GM18867 (cell line): ENCODE results near the gene ULK4.

ENCODE experiments used
- ATAC-seq: cut with Tn5 transposase; IDR thresholded peaks from one replicate; pipeline ENCODE4 v1.9.1; 2021; ENCODE audit warnings: mild to moderate bottlenecking, moderate library complexity; ENCODE audit not compliant: unreplicated experiment

ULK4 gene

DNA sequence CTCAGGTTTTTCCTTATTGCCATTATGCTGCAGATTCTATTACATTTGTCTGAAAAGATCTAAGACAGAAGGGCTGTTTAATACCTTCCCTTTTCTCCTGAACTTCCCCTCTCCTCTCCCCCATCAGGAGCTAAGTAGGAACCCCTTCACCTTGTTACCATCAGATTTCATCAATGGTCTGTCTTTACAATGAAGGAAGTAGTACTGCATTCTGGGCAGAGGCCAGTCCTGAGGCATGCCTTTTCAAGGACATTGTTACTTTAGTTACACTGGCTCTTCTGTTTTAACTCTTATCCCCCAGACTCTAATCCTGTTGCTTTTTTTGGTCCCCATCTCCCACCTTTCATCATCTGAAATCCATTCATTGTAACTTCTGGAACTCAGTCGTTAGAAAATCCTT is 754.5 kb downstream of the ULK4 start:
- no peak for ATAC-seq

DNA sequence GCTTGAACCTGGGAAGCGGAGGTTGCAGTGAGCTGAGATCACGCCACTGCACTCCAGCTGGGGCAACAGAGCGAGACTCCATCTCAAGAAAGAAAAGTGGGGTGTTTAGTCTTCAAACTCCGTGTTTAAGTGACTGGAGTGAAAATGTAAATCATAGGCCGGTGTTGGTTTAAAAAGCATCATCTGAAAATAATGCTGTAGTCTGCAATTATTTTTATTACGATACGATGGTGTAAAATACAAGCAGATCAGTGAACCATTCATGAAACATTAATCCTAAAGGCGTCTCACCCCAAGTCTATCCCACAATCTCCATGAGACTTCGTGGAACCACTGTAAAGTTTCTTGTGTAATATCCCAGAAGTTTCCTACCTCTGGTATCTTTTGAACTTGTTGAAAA is 756.3 kb downstream of the ULK4 start:
- no peak for ATAC-seq

DNA sequence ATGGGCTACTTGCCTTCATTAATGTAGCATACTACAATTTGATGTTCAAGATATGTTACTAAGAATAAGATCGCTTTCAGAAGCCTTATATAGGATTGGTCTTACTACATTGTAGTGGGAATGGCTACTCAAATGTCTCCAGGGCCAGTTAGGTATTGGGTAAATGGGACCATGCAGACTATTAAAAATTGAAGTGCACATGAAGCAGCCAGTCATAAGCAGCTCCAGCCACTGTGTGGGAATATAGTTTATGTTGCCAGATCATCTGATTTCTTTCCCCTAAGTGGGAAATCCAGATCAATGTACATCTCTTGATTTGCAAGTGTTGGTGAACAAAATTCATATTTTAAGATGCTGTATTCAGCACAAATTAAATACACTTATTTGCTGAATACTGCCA is 757.5 kb downstream of the ULK4 start:
- no peak for ATAC-seq

DNA sequence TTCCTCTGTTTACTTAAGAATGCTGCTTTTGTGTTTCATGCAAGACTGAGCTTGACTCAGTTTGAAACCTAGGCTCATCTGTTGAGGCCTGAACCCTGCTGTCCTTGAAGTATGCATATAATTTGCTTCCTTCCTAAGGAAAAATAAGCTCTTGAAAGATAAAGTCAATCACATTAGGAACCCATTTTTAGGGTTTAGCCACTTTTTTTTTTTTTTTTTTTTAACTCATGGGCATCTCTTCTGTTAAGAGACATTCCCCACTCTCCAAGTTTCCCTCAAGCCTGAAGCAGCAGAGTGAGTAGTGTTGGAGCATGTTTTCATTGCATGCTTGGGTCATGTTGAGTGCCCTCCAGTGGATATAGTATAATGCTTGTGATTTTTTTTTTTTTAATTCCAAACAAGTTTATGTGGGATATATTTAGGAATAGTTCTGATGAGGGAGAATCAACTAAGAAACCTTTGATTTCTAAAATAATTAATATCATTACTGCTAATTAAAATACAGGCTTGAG is 759.0 kb downstream of the ULK4 start:
- ATAC-seq = no peak

DNA sequence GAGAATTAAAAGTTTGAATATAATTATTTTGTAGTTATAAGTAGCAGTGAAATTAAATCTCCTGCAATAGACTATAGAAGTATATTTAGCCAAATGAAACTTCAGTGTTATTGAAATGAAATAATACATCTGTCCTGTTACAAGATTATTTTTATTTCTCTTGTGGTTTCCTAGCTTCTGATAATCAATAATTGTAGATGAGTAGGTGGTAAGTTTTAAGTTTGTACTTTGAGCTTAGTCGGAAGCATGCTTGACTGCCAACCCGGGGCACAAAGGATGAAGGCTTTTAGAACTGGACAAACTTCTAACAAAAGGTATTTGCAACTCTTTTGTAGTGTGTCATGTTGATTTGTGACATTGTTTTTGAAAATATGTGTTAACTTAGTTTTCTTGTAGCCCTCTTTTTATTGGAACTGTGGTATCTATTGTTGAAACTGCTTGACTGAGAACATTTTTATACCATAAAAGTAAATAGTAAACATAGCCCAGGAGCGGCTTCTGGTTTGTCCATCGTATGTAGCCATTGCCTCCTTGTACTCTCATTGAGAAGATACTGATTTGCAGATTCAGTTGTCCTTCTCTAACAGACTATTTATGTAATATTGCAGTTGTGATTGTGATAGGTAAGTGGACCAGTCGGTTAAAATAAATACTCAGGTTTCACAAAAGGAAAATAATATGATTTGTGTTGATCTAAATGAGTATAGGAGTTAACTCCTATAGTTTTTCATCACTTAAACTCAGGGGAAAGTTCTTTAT is 759.6 kb downstream of the ULK4 start:
- ATAC-seq = no peak

DNA sequence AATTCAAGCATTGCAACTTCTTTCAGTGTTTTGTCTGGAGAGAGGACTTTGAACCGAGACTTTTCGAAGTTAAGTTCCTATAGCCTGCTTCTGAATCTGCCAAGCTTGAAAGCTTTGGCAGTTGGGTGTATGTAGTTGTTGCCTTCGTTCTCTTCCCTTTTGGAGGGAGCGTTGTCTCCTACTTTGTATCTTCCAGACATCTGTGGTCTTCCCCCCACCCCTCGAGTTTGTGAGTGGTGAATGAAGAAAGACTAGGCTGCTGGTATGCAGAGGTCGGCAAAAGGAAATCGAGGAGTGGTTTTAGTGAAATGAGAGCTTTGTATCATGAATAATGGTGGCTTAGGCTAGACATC is 761.3 kb downstream of the ULK4 start:
- ATAC-seq = no peak

DNA sequence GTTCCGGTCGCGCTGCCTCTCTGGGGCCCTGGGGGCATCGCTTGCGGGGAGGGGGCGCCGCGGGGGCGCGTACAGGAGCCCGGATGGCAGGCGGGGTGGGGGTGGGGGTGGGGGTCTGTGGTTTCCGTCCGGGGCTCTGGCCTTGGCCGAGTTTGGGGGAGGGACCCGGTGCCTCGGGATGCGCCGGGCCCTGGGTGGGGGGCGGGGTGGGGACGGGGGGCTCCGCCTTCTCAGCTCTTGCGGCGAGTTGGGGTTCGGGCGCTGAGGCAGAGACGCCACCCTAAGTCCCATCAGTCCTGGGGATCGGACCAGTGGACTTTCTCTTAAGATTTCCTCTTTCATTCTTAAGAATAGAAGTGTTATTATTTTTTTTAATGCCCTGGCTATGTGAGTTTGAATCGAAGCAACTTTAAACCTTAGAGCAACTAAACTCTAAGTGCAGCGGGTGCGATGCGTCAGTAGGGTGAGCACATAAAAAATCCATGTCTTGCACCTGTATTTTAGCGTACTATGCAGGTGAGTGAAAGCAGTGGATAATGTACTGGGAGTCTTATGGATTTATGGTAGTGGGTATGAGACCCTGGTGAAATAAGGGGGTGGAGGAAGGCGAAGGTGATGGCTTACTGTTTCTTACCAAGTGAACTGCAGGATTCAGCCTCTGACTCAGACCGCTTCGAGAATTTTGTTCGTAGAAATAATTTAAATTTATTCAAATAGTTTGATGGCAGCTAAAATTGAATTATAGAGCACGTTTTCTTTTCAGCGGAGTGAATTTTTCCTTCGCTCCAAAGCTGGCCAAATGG is 761.8 kb downstream of the ULK4 start:
- ATAC-seq = peak; percentile 21

DNA sequence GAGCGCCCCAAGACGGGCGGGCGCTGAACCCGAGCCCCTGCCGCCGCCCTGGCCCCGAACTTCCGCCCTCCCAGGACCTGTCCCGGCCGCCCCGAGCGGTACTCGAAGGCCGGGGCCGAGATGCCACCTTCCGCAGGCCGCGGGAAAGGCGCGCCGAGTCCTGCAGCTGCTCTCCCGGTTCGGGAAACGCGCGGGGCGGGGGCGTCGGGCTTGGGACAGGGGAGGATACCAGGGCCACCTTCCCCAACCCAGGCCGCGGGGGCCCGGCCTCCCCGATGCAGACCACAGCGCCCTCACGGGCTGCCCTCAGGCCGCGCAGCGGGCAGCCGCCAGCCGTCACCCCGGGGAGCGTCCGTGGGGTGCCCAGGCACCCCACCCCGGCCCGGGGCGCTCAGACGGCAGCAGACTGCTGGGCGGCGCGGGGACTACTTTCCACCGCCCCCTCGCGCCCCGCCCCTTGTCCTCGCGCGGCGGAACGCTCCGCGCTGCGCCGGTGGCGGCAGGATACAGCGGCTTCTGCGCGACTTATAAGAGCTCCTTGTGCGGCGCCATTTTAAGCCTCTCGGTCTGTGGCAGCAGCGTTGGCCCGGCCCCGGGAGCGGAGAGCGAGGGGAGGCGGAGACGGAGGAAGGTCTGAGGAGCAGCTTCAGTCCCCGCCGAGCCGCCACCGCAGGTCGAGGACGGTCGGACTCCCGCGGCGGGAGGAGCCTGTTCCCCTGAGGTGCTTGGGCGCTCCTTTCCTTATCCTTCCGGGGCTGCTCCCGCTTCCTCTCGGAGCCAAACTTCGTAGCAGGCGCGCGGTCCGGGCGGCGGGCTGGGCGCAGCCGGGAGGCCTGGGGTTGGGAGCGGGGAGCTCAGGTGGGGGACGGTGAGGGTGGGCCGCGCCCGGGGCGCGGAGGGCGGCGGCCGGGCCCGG is 762.7 kb downstream of the ULK4 start, which contains the start of gene CTNNB1:
Gene CTNNB1 (plus strand): TSS at position 556 of the 916 bp plus-strand sequence. CDS start 24,564 bp downstream, outside the sequence.
- peak; percentile 79 for ATAC-seq

DNA sequence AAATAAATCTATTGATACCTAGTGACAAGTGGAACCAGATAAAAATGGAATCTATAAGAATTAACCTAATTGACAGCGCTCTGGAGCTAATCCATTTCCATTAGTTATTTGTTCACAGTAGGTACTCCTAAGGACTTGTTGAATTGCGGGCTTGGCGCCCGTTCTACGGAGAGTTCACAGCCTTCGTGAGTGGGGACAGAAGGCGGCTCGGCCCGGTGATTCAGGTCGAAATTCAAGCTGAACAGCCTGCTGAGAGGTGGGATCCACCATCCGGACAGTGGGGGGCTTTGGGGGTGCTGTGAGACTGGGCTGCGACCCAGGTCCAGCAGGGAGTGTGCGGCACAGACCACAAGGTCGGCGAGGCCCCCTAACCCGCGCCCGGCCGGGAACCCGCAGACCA is 763.4 kb downstream of the ULK4 start:
- peak; percentile 1 for ATAC-seq

DNA sequence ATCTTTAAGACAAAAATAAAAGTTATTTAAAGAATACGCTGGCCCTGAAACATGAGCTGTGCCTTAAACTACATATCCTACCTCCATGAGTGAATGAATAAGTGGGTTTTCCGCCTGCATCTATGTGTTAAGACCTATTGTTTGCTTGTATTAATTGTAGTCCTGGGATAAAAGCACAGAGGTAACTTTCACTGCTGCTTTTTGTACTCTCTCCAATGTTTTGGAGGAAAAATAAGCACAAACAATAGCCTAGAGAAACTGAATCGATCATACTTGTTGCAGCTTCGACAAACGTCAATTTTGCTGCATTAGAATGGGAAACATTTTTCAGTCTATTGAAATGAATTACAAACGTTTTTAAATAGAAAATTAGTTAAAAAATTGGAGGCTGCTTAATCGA is 763.9 kb downstream of the ULK4 start:
- no peak for ATAC-seq
